ENCODE measurements around the gene TMEM255B.

- TF ChIP-seq CTCF (IDR thresholded peaks at IDR 0.05) (no peak), REST (IDR thresholded peaks at IDR 0.05; ENCODE audit: insufficient read depth in 1 of 2, low read depth in 2 of 2, low read length in 1 of 2) (no peak)
Measured at GRCh38 chr13:113796211-113796963, 37.4 kb downstream of the TMEM255B start.

All from Panc1 (cell line).